Measurements from ENCODE around the gene FBXO3. TPM values are rescaled to one million over a fixed set of nuclear protein-coding genes. Genes with fewer than 3 reads are reported as not detected.

Gene FBXO3
- total and polyA plus RNA-seq, 2 of the 8 experiments (the other 6 are each of a cell fraction or from before 2014, with no cell fraction given), result 15.9 to 25.7 TPM

DNA sequence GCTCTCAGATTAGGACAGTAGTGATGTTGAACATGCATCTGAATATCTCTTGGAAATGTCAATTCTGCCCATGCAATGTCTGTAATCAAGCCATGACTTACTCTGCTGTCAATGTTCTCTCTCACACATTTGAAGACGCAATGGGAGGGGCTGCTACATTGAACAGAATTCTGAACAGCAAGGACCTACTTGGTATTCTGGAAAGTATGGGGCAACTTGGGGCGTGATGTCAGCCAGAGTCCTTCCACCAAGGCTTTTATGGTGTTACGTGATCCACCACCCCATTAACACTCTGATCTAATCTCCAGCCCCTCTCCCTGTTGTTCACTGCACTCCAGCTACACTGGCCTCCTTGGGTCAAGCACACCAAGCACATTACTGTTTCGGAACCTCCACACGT, 31.0 kb downstream of the FBXO3 start (continued):
- TF ChIP-seq, protein P1, sequence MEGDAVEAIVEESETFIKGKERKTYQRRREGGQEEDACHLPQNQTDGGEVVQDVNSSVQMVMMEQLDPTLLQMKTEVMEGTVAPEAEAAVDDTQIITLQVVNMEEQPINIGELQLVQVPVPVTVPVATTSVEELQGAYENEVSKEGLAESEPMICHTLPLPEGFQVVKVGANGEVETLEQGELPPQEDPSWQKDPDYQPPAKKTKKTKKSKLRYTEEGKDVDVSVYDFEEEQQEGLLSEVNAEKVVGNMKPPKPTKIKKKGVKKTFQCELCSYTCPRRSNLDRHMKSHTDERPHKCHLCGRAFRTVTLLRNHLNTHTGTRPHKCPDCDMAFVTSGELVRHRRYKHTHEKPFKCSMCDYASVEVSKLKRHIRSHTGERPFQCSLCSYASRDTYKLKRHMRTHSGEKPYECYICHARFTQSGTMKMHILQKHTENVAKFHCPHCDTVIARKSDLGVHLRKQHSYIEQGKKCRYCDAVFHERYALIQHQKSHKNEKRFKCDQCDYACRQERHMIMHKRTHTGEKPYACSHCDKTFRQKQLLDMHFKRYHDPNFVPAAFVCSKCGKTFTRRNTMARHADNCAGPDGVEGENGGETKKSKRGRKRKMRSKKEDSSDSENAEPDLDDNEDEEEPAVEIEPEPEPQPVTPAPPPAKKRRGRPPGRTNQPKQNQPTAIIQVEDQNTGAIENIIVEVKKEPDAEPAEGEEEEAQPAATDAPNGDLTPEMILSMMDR (IDR thresholded peaks at IDR 0.05; ENCODE audit: control extremely low read depth in 1 of 3, insufficient read depth in 1 of 3, low read depth in 1 of 3, low read length in 3 of 3), result no peak
- TF ChIP-seq CBX8 (IDR thresholded peaks at IDR 0.05; ENCODE audit: borderline replicate concordance, low read depth, low read length), result no peak
- TF ChIP-seq CBX5 (IDR thresholded peaks at IDR 0.05; ENCODE audit: low read depth, low read length), result no peak
- no peak for TF ChIP-seq RAD21 (IDR thresholded peaks at IDR 0.05 in 1 of 2, conservative IDR thresholded peaks at IDR 0.05 in 1 of 2; ENCODE audit: low read depth in 2 of 2, low read length in 2 of 2)
- TF ChIP-seq HDAC6 (IDR thresholded peaks at IDR 0.05; ENCODE audit: low read depth, low read length), result no peak
- no peak for TF ChIP-seq SP2 (IDR thresholded peaks at IDR 0.05; ENCODE audit: low read length)

Data from H1 (cell line).